Neural progenitor cell (in vitro differentiated cells): ENCODE data around the gene OPRD1. TPM values are rescaled to one million over a fixed set of nuclear protein-coding genes. Genes with fewer than 3 reads are reported as not detected.

Experiments
- DNase-seq: peaks from one replicate; pipeline ENCODE4 v3.0.0-alpha.2; 2016; ENCODE audit warnings: low spot score
- H2AFZ ChIP-seq: fragments of 200-600 bp; sonication (generic); replicated peaks from 2 replicates; pipeline ENCODE4 v1.6.1; 2016; ENCODE audit warnings: antibody characterized with exemption
- H3F3A ChIP-seq: fragments of 200-600 bp; sonication (generic); 2 replicates; pipeline ENCODE4 v1.6.1; 2016; ENCODE audit warnings: antibody characterized with exemption, low read depth
- H3K27ac ChIP-seq: fragments of 200-600 bp; sonication (generic); 2 replicates; pipeline ENCODE4 v1.5.1; 2016; ENCODE audit warnings: mild to moderate bottlenecking
- H3K27me3 ChIP-seq: fragments of 200-600 bp; sonication (generic); 2 replicates; pipeline ENCODE4 v1.6.1; 2016; ENCODE audit warnings: mild to moderate bottlenecking, moderate library complexity
- H3K36me3 ChIP-seq: fragments of 200-600 bp; sonication (generic); 2 replicates; pipeline ENCODE4 v1.5.1; 2016
- H3K4me1 ChIP-seq: fragments of 200-600 bp; sonication (generic); 2 replicates; pipeline ENCODE4 v1.6.1; 2016; ENCODE audit warnings: mixed run types
- H3K4me2 ChIP-seq: fragments of 200-600 bp; sonication (generic); 2 replicates; pipeline ENCODE4 v1.6.1; 2016
- H3K4me3 ChIP-seq: fragments of 200-600 bp; sonication (generic); 2 replicates; pipeline ENCODE4 v1.5.1; 2016
- H3K79me2 ChIP-seq: fragments of 200-600 bp; sonication (generic); 2 replicates; pipeline ENCODE4 v1.6.1; 2016; ENCODE audit warnings: low read depth
- H3K9ac ChIP-seq: fragments of 200-600 bp; sonication (generic); 2 replicates; pipeline ENCODE4 v1.6.1; 2016
- H3K9me3 ChIP-seq: fragments of 200-600 bp; sonication (generic); 2 replicates; pipeline ENCODE4 v1.5.1; 2016; ENCODE audit warnings: low read depth
- H4K20me1 ChIP-seq: fragments of 200-600 bp; sonication (generic); 2 replicates; pipeline ENCODE4 v1.6.1; 2016; ENCODE audit warnings: low read depth
- H3K27ac Mint-ChIP-seq: 3 replicates; pipeline ENCODE4 v1.8.0; 2021; ENCODE audit warnings: mixed read lengths
- H3K27me3 Mint-ChIP-seq: 2 replicates; pipeline ENCODE4 v1.8.0; 2022; ENCODE audit warnings: low read depth, mild to moderate bottlenecking, inconsistent platforms, moderate library complexity, mixed read lengths; ENCODE audit not compliant: insufficient read depth
- H3K36me3 Mint-ChIP-seq: 3 replicates; pipeline ENCODE4 v1.8.0; 2021; ENCODE audit warnings: mixed read lengths
- H3K4me1 Mint-ChIP-seq: 3 replicates; pipeline ENCODE4 v1.8.0; 2021; ENCODE audit warnings: mixed read lengths
- H3K4me3 Mint-ChIP-seq: 3 replicates; pipeline ENCODE4 v1.8.0; 2021; ENCODE audit warnings: mild to moderate bottlenecking, moderate library complexity, mixed read lengths
- H3K9me3 Mint-ChIP-seq: 3 replicates; pipeline ENCODE4 v1.8.0; 2020; ENCODE audit warnings: mixed read lengths
- CTCF ChIP-seq: fragments of 200-600 bp; sonication (generic); IDR thresholded peaks from 2 replicates; pipeline ENCODE4 v1.5.1; 2017; ENCODE audit warnings: antibody characterized with exemption, mild to moderate bottlenecking
- EZH2 ChIP-seq: fragments of 200-600 bp; sonication (generic); IDR thresholded peaks from 2 replicates; pipeline ENCODE4 v1.6.1; 2017; ENCODE audit warnings: antibody characterized with exemption, mild to moderate bottlenecking, moderate library complexity
- EZH2phosphoT487 ChIP-seq: fragments of 200-600 bp; sonication (generic); IDR thresholded peaks from 2 replicates; pipeline ENCODE4 v1.6.1; 2017; ENCODE audit warnings: antibody characterized with exemption
- total RNA-seq: library from RNA; depleted of rRNA; stranded (reverse); fragments of >200 nt; gene quantifications from 2 replicates; pipeline ENCODE4 v1.2.3, GENCODE V29; 2015; ENCODE audit warnings: low replicate concordance

OPRD1 gene
- total RNA-seq, 1 donor from 2014 or later = 0.37 TPM

GRCh38 chr1:28835237-28835650, 23.3 kb downstream of the OPRD1 start:
- Mint-ChIP-seq H3K4me1 (peaks cover 30% of the 10 kb centered on the region), H3K4me3 (no peak overlapping the region), H3K9me3 (peaks cover 2% of the 10 kb centered on the region), H3K36me3 (no peaks in the 10 kb centered on the region), H3K27me3 (peaks cover 5% of the 10 kb centered on the region), H3K27ac (no peak overlapping the region)
- Histone ChIP-seq H3K79me2 (no peaks in the 10 kb centered on the region), H3K9me3 (no peaks in the 10 kb centered on the region), H3K27ac (no peak overlapping the region), H3K4me3 (no peak overlapping the region), H3K4me2 (no peak overlapping the region), H3K4me1 (no peaks in the 10 kb centered on the region), H3K9ac (no peak overlapping the region), H3K27me3 (no peaks in the 10 kb centered on the region), H3K36me3 (no peaks in the 10 kb centered on the region), H2AFZ (no peak overlapping the region), H4K20me1 (no peaks in the 10 kb centered on the region), H3F3A (no peaks in the 10 kb centered on the region)
- TF ChIP-seq EZH2 = no peak
- no peak for TF ChIP-seq CTCF
- no peak for TF ChIP-seq EZH2phosphoT487
- no peak for DNase-seq

- no peaks in the 10 kb centered on the region for H3K36me3 Mint-ChIP-seq
- Histone ChIP-seq H3K9me3 (no peaks in the 10 kb centered on the region), H3K27me3 (no peaks in the 10 kb centered on the region), H2AFZ (no peak overlapping the region), H3K4me1 (no peaks in the 10 kb centered on the region), H3K36me3 (no peaks in the 10 kb centered on the region), H3K9ac (no peak overlapping the region), H3K27ac (no peak overlapping the region), H3F3A (no peaks in the 10 kb centered on the region), H3K4me3 (no peak overlapping the region), H4K20me1 (no peaks in the 10 kb centered on the region), H3K79me2 (no peaks in the 10 kb centered on the region), H3K4me2 (no peak overlapping the region)
- H3K4me3 Mint-ChIP-seq = no peak overlapping the region
- H3K9me3 Mint-ChIP-seq = peaks cover 2% of the 10 kb centered on the region
- H3K27me3 Mint-ChIP-seq = peaks cover 5% of the 10 kb centered on the region
- no peak for TF ChIP-seq EZH2phosphoT487
- TF ChIP-seq CTCF = no peak
- no peak for TF ChIP-seq EZH2
- no peak for DNase-seq
- peaks cover 18% of the 10 kb centered on the region for H3K4me1 Mint-ChIP-seq
- no peak overlapping the region for H3K27ac Mint-ChIP-seq
These were observed 24.5 kb downstream of the OPRD1 start for GRCh38 chr1:28836421-28836956.

DNA sequence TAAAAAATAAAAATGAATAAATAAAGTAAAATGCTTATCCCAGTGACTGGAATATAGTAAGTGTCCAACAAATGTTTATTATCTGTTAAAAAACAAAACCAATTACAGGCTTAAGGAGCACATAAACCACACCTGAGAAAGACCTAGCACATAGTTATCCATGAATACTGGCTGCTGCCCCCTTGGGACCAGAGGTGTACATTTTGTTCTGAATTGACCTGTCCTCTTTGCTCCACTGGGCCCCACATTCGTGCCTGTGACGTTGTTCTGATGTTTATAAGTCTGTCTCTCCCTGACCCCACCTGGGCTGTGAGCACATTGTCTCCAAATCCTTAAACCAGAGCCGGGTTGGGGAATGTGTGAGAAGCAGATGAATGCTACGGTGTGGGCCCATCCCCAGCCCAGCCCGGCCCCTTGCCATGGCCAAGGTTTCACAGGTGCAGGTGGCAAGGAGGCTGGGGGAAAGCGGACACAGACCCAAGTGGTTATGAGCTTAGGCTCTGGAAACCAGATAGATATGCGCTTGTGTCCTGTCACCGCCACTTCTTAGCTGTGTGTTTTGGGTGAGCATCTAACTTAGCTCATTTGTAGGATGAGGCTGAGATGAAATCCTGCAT, 29.1 kb downstream of the OPRD1 start:
- no peaks in the 10 kb centered on the region for H3K36me3 ChIP-seq
- Mint-ChIP-seq H3K36me3 (no peaks in the 10 kb centered on the region), H3K27me3 (no peaks in the 10 kb centered on the region), H3K4me3 (no peak overlapping the region), H3K27ac (no peak overlapping the region), H3K9me3 (peaks cover 2% of the 10 kb centered on the region), H3K4me1 (no peaks in the 10 kb centered on the region)
- no peak overlapping the region for H3K4me3 ChIP-seq
- TF ChIP-seq CTCF (no peak), EZH2phosphoT487 (no peak), EZH2 (no peak)
- no peak overlapping the region for H2AFZ ChIP-seq
- H3K4me1 ChIP-seq = no peaks in the 10 kb centered on the region
- H3K9me3 ChIP-seq = no peaks in the 10 kb centered on the region
- DNase-seq = no peak
- H3K9ac ChIP-seq = no peak overlapping the region
- no peak overlapping the region for H3K4me2 ChIP-seq
- no peak overlapping the region for H3K27ac ChIP-seq
- H3F3A ChIP-seq = no peaks in the 10 kb centered on the region
- H3K79me2 ChIP-seq = no peaks in the 10 kb centered on the region
- H4K20me1 ChIP-seq = no peaks in the 10 kb centered on the region
- no peaks in the 10 kb centered on the region for H3K27me3 ChIP-seq
